ENCODE results near the gene SORCS2. TPM values are rescaled to one million over a fixed set of nuclear protein-coding genes. Genes with fewer than 3 reads are reported as not detected.

The SORCS2 gene
- total and polyA plus RNA-seq, 2 of the 8 experiments (the other 6 are each of a cell fraction or from before 2014, with no cell fraction given): 0.36 to 1.8 TPM

- ChIA-PET CTCF (ENCODE audit: partially characterized antibody) (interaction anchor here (0.9 to 3.9 kb wide), 3 partner anchors 37 to 223 kb away, joined by 3 to 35 read pairs (median 19); no protein-coding TSS in a partner anchor), POLR2A (ENCODE audit: partially characterized antibody) (no interaction called here)
- H3K23ac ChIP-seq (ENCODE audit: insufficient read length): no peak overlapping the region
- no peak overlapping the region for H4K8ac ChIP-seq (ENCODE audit: extremely low read depth, insufficient read depth, low read length)
- no peak overlapping the region for H3K4me3 ChIP-seq (ENCODE audit: extremely low read depth in 1 of 4, insufficient read depth in 2 of 4, low read depth in 3 of 4, low read length in 4 of 4)
- H3K18ac ChIP-seq (ENCODE audit: extremely low read depth, low read length): no peak overlapping the region
- no peak overlapping the region for H2BK5ac ChIP-seq (ENCODE audit: low read depth, low read length)
- H3K9ac ChIP-seq (replicated peaks in 1 of 4; ENCODE audit: extremely low read depth in 1 of 4, low read depth in 3 of 4, low read length in 3 of 4): no peak overlapping the region
- FAIRE-seq: no peak
- H2BK20ac ChIP-seq (ENCODE audit: low read length): no peak overlapping the region
- no peak overlapping the region for H4K5ac ChIP-seq (ENCODE audit: insufficient read length, low read depth, low read length)
- no peaks in the 10 kb centered on the region for H3K79me2 ChIP-seq (ENCODE audit: control insufficient read depth in 1 of 2, insufficient read depth in 2 of 2, low read length in 2 of 2)
- no peak overlapping the region for H3K56ac ChIP-seq (replicated peaks; ENCODE audit: insufficient read length, low read depth, low read length)
- no peak overlapping the region for H3K4me2 ChIP-seq (ENCODE audit: insufficient read depth in 1 of 2, low read depth in 2 of 2, low read length in 2 of 2)
- TF ChIP-seq TCF12 (IDR thresholded peaks at IDR 0.05; ENCODE audit: low read depth, low read length): no peak
- TF ChIP-seq E2F6 (IDR thresholded peaks at IDR 0.05): no peak
- TF ChIP-seq BACH1 (IDR thresholded peaks at IDR 0.05; ENCODE audit: low read length): no peak
- TF ChIP-seq NRF1 (IDR thresholded peaks at IDR 0.05; ENCODE audit: low read depth, low read length): no peak
- no peak for TF ChIP-seq RXRA (IDR thresholded peaks at IDR 0.05; ENCODE audit: insufficient read depth, low read depth, low read length)
- no peak for TF ChIP-seq SRF (IDR thresholded peaks at IDR 0.05; ENCODE audit: low read depth, low read length)
- TF ChIP-seq BCL11A (IDR thresholded peaks at IDR 0.05; ENCODE audit: low read depth in 2 of 2, low read length in 2 of 2): no peak
- no peak for TF ChIP-seq GABPA (IDR thresholded peaks at IDR 0.05; ENCODE audit: borderline replicate concordance, insufficient read depth, low read length)
- no peak for TF ChIP-seq JUND (IDR thresholded peaks at IDR 0.05; ENCODE audit: low read length)
- TF ChIP-seq HDAC2 (IDR thresholded peaks at IDR 0.05; ENCODE audit: borderline replicate concordance in 1 of 2, low read depth in 2 of 2, low read length in 2 of 2): no peak
- no peak for TF ChIP-seq CEBPB (IDR thresholded peaks at IDR 0.05; ENCODE audit: low read depth, low read length)
- no peaks in the 10 kb centered on the region for H3K9me3 ChIP-seq (ENCODE audit: insufficient read depth in 2 of 2, low read depth in 1 of 2, low read length in 1 of 2)
- no peak overlapping the region for H2BK15ac ChIP-seq (ENCODE audit: low read length)
- no peak overlapping the region for H2AK5ac ChIP-seq (ENCODE audit: low read depth, low read length)
- no peaks in the 10 kb centered on the region for H3K27me3 ChIP-seq (replicated peaks in 1 of 4; ENCODE audit: control insufficient read depth in 3 of 4, extremely low read depth in 1 of 4, insufficient read depth in 3 of 4, low read length in 3 of 4)
- H3K4ac ChIP-seq (replicated peaks; ENCODE audit: insufficient read length, low read depth, low read length): no peak overlapping the region
- no peak for DNase-seq (ENCODE audit: low read depth in 1 of 2, low spot score in 2 of 2)
- H3K36me3 ChIP-seq (ENCODE audit: control insufficient read depth in 2 of 4, insufficient read depth in 4 of 4, low read length in 3 of 4): no peaks in the 10 kb centered on the region; a peak in 1 of 8 replicates
- no peak overlapping the region for H2AFZ ChIP-seq (ENCODE audit: low read length)
- H2BK12ac ChIP-seq (ENCODE audit: low read depth, low read length): no peak overlapping the region
- H3K79me1 ChIP-seq (ENCODE audit: low read depth, low read length): no peaks in the 10 kb centered on the region; the same call in 1 of the 2 replicates
- no peaks in the 10 kb centered on the region for H3K4me1 ChIP-seq (replicated peaks in 1 of 4; ENCODE audit: control insufficient read depth in 3 of 4, insufficient read depth in 4 of 4, low read length in 3 of 4)
- no peaks in the 10 kb centered on the region for H3K23me2 ChIP-seq (ENCODE audit: low read depth, low read length)
- no peak overlapping the region for H3K27ac ChIP-seq (ENCODE audit: low read depth, low read length)
- 79% methylated on average over 10 of the region's 10 CpGs; no CpG with 5 or more reads in 1 of the 2 experiments for WGBS, 2 experiments (ENCODE audit: extremely low coverage in 1 of 2, insufficient coverage in 1 of 2, insufficient read length in 1 of 2, insufficient replicate concordance in 2 of 2, low coverage in 1 of 2, low lambda C conversion rate in 2 of 2, missing lambda C conversion rate in 1 of 2)
- no peak overlapping the region for H3K14ac ChIP-seq (ENCODE audit: insufficient read length)
- H4K20me1 ChIP-seq (replicated peaks in 1 of 2; ENCODE audit: control insufficient read depth in 1 of 2, insufficient read depth in 2 of 2, low read length in 2 of 2): no peaks in the 10 kb centered on the region
- no peak overlapping the region for H2BK120ac ChIP-seq (replicated peaks; ENCODE audit: low read depth, low read length)
- no peak overlapping the region for H4K91ac ChIP-seq (replicated peaks; ENCODE audit: insufficient read length, low read length)
Measured at GRCh38 chr4:7763788-7764187, 571.5 kb downstream of the SORCS2 start.
